Naive B cell (primary cell): ENCODE measurements around the gene IGSF9. TPM values are rescaled to one million over a fixed set of nuclear protein-coding genes. Genes with fewer than 3 reads are reported as not detected.

Source experiments
- ATAC-seq, 2 donors: fragments of 150-1000 bp; cut with Tn5 transposase; 2 replicates each; pipeline ENCODE4 v1.10.0; 2021; ENCODE audit warnings: low read depth in 2 of 2, mild to moderate bottlenecking in 2 of 2, moderate library complexity in 2 of 2
- DNase-seq: peaks from one replicate; pipeline ENCODE4 v3.0.0; 2022
- H3K27ac Mint-ChIP-seq, 6 donors: one replicate each; pipeline ENCODE4 v1.8.0; 2020 to 2022; ENCODE audit warnings: mild to moderate bottlenecking in 6 of 6, mixed read lengths in 6 of 6, moderate library complexity in 5 of 6, inconsistent platforms in 2 of 6
- H3K27me3 Mint-ChIP-seq, 3 donors: one replicate each; pipeline ENCODE4 v1.8.0; 2021 to 2022; ENCODE audit warnings: mixed read lengths in 3 of 3, mild to moderate bottlenecking in 1 of 3
- H3K36me3 Mint-ChIP-seq, 2 donors: one replicate each; pipeline ENCODE4 v1.8.0; 2020 to 2022; ENCODE audit warnings: mixed read lengths in 2 of 2, inconsistent platforms in 1 of 2, mild to moderate bottlenecking in 1 of 2
- H3K4me1 Mint-ChIP-seq, 3 donors: one replicate each; pipeline ENCODE4 v1.8.0; 2020 to 2022; ENCODE audit warnings: mixed read lengths in 3 of 3, inconsistent platforms in 1 of 3, mild to moderate bottlenecking in 1 of 3, moderate library complexity in 1 of 3
- H3K4me3 Mint-ChIP-seq, 8 donors: one replicate each; pipeline ENCODE4 v1.8.0; 2020 to 2022; ENCODE audit warnings: mild to moderate bottlenecking in 8 of 8, mixed read lengths in 8 of 8, moderate library complexity in 8 of 8, inconsistent platforms in 2 of 8
- H3K9me3 Mint-ChIP-seq, 7 donors: one replicate each; pipeline ENCODE4 v1.8.0; 2020 to 2022; ENCODE audit warnings: mixed read lengths in 7 of 7, mild to moderate bottlenecking in 5 of 7, inconsistent platforms in 2 of 7, moderate library complexity in 1 of 7
- polyA plus RNA-seq, 6 donors: library from polyadenylated mRNA; unstranded; fragments of 300-500 nt; fragmentation: Illumina TruSeq; gene quantifications; one replicate each; pipeline ENCODE4 v1.2.3, GENCODE V29; 2021; ENCODE audit warnings: low read depth in 6 of 6

IGSF9 gene
- polyA plus RNA-seq, 6 donors from 2014 or later, result 0.16 to 0.97 (median 0.41) TPM; not detected in 2

- no peaks in the 10 kb centered on the region for H3K4me1 Mint-ChIP-seq
- H3K36me3 Mint-ChIP-seq, result no peaks in the 10 kb centered on the region
- H3K27ac Mint-ChIP-seq, result no peak overlapping the region
- DNase-seq (no peak), ATAC-seq (no peak)
- peaks cover 23 to 39% (median 29%) of the 10 kb centered on the region in 3 donors for H3K27me3 Mint-ChIP-seq
- H3K9me3 Mint-ChIP-seq, result no peaks in the 10 kb centered on the region
- H3K4me3 Mint-ChIP-seq, result no peak overlapping the region
These were observed 23.5 kb upstream of the IGSF9 start for GRCh38 chr1:159968901-159969300.

- no peak overlapping the region for H3K27ac Mint-ChIP-seq
- H3K36me3 Mint-ChIP-seq, result no peaks in the 10 kb centered on the region
- ATAC-seq, result no peak
- H3K4me3 Mint-ChIP-seq, result no peak overlapping the region
- H3K9me3 Mint-ChIP-seq, result no peaks in the 10 kb centered on the region
- no peaks in the 10 kb centered on the region for H3K4me1 Mint-ChIP-seq
- no peak for DNase-seq
- peaks cover 22 to 40% (median 33%) of the 10 kb centered on the region in 3 donors for H3K27me3 Mint-ChIP-seq
These were observed 19.9 kb upstream of the IGSF9 start for GRCh38 chr1:159965263-159965662.

DNA sequence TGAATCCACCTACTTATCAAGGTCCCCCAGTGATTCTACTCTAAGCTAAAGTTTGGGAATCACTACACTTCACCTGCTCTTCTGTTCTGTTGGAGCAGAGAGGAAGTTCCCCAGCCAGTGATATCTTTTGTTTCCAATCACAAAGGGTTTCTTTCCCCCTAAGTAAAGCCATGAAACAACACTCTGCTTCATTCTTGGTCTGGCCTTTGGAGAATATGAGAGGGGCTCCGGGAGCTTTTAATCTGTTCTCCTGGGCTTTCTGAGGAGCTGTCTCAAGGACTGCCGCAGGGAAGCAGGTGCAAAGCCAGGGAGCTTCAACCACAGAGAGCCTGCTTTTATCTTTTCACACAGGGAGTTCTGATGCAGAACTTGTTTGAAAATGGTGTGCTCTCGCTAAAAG lies 18.7 kb upstream of the IGSF9 start:
- H3K4me1 Mint-ChIP-seq, result no peaks in the 10 kb centered on the region
- no peaks in the 10 kb centered on the region for H3K9me3 Mint-ChIP-seq
- ATAC-seq (no peak), DNase-seq (no peak)
- no peak overlapping the region for H3K4me3 Mint-ChIP-seq
- H3K27ac Mint-ChIP-seq, result no peak overlapping the region
- no peaks in the 10 kb centered on the region for H3K36me3 Mint-ChIP-seq
- peaks cover 29 to 44% (median 39%) of the 10 kb centered on the region in 3 donors for H3K27me3 Mint-ChIP-seq

- Mint-ChIP-seq H3K27ac (peak overlapping the region in 2 of 6 donors; percentile 32 to 65), H3K4me1 (no peaks in the 10 kb centered on the region), H3K27me3 (peaks cover 20 to 34% (median 31%) of the 10 kb centered on the region in 3 donors), H3K4me3 (no peak overlapping the region), H3K36me3 (no peaks in the 10 kb centered on the region), H3K9me3 (no peaks in the 10 kb centered on the region)
- DNase-seq (no peak), ATAC-seq (no peak)
These were observed 16.8 kb upstream of the IGSF9 start for GRCh38 chr1:159962176-159962575.

DNA sequence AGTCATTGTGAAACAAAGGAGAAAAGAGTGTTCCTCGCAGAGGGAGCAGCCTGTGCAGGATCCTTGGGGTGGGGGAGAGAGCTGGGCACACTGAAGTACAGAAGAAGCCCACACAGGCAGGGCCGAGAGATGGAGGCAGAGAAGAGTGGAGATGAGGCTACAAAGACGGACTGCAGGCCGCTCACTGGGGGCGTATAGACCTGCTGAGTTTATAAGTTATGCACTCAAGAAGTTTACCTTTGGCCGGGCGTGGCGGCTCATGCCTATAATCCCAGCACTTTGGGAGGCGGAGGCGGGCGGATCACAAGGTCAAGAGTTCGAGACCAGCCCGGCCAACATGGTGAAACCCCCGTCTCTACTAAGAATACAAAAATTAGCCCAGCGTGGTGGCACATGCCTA lies 16.2 kb upstream of the IGSF9 start:
- H3K9me3 Mint-ChIP-seq, result no peaks in the 10 kb centered on the region
- H3K36me3 Mint-ChIP-seq, result no peaks in the 10 kb centered on the region
- H3K4me3 Mint-ChIP-seq, result no peak overlapping the region
- peaks cover 22 to 34% (median 32%) of the 10 kb centered on the region in 3 donors for H3K27me3 Mint-ChIP-seq
- no peak for ATAC-seq
- DNase-seq, result no peak
- H3K4me1 Mint-ChIP-seq, result no peaks in the 10 kb centered on the region
- no peak overlapping the region for H3K27ac Mint-ChIP-seq

DNA sequence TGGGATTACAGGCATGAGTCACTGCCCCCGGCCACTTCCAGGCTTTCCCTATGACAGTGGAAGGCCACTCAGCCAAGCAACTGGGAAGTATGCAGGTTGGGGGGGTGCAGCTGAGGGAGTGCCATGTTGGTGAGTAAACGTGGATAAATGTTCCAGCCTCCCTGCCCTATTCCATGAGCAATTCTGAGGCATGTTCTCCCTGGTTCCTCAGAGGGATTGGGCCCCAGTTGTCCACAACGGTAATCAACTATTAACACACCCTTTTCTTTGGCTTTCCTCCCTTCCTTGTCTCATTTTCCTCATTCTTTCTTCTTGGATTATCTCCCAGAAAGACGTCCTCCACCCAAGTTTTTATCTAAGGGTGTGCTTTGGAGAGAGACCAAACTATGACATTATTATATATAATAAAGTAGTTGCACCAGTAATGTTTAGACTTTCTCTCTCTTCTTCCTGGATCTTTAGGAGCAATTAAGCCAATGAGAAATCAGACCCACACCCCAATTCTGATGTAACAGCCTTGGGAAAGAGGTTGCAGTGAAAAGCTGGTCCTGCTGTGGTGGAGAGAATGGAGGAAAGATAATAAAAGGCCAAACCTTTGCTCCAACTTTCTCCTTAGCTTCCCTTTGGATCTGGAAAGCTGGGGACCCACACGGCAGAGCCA lies 15.4 kb upstream of the IGSF9 start:
- Mint-ChIP-seq H3K9me3 (no peaks in the 10 kb centered on the region), H3K27ac (peak overlapping the region in 1 of 6 donors; percentile 42), H3K4me1 (no peaks in the 10 kb centered on the region), H3K4me3 (no peak overlapping the region), H3K36me3 (no peaks in the 10 kb centered on the region), H3K27me3 (peaks cover 28 to 39% (median 30%) of the 10 kb centered on the region in 3 donors)
- no peak for DNase-seq
- no peak for ATAC-seq

DNA sequence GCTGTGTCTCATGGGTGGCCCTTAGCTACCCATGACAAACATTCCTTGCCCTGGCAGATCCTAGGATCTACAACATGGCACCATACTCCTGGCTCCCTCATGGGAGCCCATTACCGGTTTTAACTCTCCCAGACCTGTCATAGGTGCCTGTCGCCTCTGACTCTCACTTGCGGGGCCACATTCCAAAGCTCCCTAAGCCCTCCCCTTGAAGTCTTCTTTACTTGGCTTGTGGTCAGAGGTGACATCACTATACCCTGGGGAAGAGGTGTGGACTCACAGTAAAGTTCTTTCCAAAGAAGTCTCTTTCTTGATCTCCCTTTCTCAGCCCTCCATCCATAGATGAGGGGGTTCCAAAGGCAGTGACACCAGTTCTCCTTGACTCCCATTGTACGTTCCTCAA lies 14.0 kb upstream of the IGSF9 start:
- Mint-ChIP-seq H3K27ac (peak overlapping the region in 1 of 6 donors; percentile 24), H3K27me3 (peaks cover 29 to 44% (median 37%) of the 10 kb centered on the region in 3 donors), H3K4me1 (no peaks in the 10 kb centered on the region), H3K4me3 (no peak overlapping the region), H3K36me3 (no peaks in the 10 kb centered on the region), H3K9me3 (no peaks in the 10 kb centered on the region)
- ATAC-seq (no peak), DNase-seq (no peak)

GRCh38 chr1:159958719-159959380 lies 13.4 kb upstream of the IGSF9 start:
- Mint-ChIP-seq H3K27me3 (peaks cover 33 to 50% (median 43%) of the 10 kb centered on the region in 3 donors), H3K4me1 (no peaks in the 10 kb centered on the region), H3K27ac (peak overlapping the region in 1 of 6 donors; percentile 71), H3K4me3 (no peak overlapping the region), H3K9me3 (no peaks in the 10 kb centered on the region), H3K36me3 (no peaks in the 10 kb centered on the region)
- ATAC-seq (no peak), DNase-seq (no peak)

GRCh38 chr1:159957824-159958268 lies 12.4 kb upstream of the IGSF9 start:
- Mint-ChIP-seq H3K4me3 (no peak overlapping the region), H3K27me3 (peaks cover 37 to 58% (median 52%) of the 10 kb centered on the region in 3 donors), H3K9me3 (no peaks in the 10 kb centered on the region), H3K27ac (peak overlapping the region in 1 of 6 donors; percentile 59), H3K36me3 (no peaks in the 10 kb centered on the region), H3K4me1 (no peaks in the 10 kb centered on the region)
- ATAC-seq (no peak), DNase-seq (no peak)

DNA sequence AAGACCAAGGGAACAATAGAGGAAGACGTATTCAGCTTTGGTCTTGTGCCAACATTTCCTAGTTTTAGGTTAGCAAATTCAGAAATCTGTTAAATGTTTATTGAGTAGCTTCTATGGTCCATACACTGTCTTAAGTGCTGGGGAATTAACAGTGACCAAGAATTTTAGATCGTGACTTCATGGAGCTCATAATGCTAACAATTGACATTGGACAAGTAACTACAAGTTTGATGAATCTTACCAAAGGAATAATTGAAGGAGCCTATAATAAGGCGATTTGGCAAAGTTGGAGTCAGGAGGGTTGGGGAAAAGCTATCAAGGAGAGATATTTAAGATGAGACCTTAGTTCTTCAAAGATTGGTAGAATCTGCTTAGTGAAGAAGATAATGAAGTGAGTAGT lies 10.0 kb upstream of the IGSF9 start:
- ATAC-seq, result no peak
- Mint-ChIP-seq H3K4me1 (no peaks in the 10 kb centered on the region), H3K27me3 (peaks cover 32 to 74% (median 62%) of the 10 kb centered on the region in 3 donors), H3K27ac (peak overlapping the region in 1 of 6 donors; percentile 25), H3K4me3 (no peak overlapping the region), H3K36me3 (no peaks in the 10 kb centered on the region), H3K9me3 (peaks cover 0 to 1% (median 0%) of the 10 kb centered on the region in 7 donors)
- no peak for DNase-seq

DNA sequence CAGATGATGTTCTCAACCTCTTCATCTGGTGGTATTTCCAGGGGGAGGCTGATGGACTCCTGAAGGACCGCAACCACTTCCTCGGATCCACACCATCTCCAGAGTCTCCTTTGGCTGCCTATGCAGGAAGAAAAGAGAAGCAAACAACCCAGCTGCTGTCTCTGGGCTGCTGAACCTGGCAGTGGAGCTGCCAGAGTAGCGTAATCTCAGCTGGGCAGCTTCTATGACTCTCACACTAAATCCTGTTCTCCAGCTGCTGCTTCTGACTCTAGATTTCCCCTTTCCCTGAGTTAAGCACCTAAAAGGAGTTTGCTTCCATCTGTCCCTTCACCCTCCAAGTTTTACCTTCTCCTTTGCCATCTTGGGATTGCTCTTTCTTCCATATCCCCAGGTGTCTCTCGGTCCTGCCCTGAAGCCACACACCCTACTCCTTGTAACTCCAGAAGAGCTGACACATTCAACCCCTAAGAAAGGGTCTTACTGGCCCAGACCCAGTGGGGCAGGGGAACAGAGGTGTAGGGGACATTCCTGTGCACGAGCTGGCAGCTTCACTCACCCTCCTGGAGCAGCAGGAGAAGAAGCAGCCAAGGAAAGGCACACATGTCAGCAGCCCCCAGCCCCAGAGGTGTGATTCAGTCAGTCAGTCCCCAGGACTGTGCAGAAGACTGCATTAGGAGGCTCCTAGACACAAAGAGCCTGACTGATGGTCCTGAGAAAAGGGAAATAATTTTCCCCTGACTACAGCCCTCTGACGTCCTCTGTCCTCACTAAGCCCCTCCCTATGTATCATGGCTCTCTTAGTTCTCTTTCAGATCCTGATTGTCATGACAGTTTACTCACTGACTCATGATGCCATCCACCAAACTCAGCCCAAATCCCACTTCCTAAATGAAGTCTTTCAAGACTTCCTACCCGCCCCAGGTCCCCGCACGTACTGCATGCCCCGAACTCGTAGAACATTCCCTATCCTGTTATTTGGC lies 8.4 kb upstream of the IGSF9 start, which contains the start of gene SLAMF9:
TSS of gene SLAMF9 (minus strand) at position 702 of the 980 bp plus-strand sequence. CDS start at position 602, 100 bp downstream.
- Mint-ChIP-seq H3K4me1 (no peaks in the 10 kb centered on the region), H3K27me3 (peaks cover 27 to 73% (median 62%) of the 10 kb centered on the region in 3 donors), H3K9me3 (peaks cover 0 to 1% (median 0%) of the 10 kb centered on the region in 7 donors), H3K36me3 (no peaks in the 10 kb centered on the region), H3K27ac (peak within 1 kb of the TSS in 1 of 6 donors; percentile 62), H3K4me3 (no peak within 1 kb of the TSS)
- ATAC-seq (no peak), DNase-seq (no peak)

DNA sequence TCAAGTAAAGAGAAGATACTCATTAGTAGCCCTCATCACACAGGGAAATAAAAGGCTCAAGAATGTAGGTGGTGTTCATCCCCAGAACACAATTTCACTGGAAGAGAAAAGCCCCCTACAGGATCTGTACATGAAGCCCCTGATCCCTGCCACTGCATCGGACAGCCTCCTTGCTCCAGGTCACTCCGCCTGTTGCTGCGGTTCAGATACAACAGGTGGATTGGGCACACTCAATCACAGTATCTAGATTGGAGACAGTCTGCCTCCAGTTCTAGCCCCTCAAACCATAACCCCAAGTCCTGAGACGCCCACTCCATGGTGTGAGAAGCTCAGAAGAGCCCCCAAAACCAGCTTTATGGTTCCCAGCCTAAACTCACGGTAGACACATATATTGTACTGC lies 7.5 kb upstream of the IGSF9 start:
- no peaks in the 10 kb centered on the region for H3K4me1 Mint-ChIP-seq
- H3K9me3 Mint-ChIP-seq, result peaks cover 0 to 1% (median 0%) of the 10 kb centered on the region in 7 donors
- no peak overlapping the region for H3K4me3 Mint-ChIP-seq
- no peak for ATAC-seq
- H3K36me3 Mint-ChIP-seq, result no peaks in the 10 kb centered on the region
- H3K27me3 Mint-ChIP-seq, result peaks cover 28 to 74% (median 62%) of the 10 kb centered on the region in 3 donors
- H3K27ac Mint-ChIP-seq, result no peak overlapping the region
- no peak for DNase-seq

- Mint-ChIP-seq H3K9me3 (peaks cover 0 to 1% (median 0%) of the 10 kb centered on the region in 7 donors), H3K4me1 (no peaks in the 10 kb centered on the region), H3K27ac (no peak overlapping the region), H3K4me3 (no peak overlapping the region), H3K36me3 (no peaks in the 10 kb centered on the region), H3K27me3 (peaks cover 36 to 73% (median 59%) of the 10 kb centered on the region in 3 donors)
- DNase-seq (no peak), ATAC-seq (no peak)
These were observed 6.1 kb upstream of the IGSF9 start for GRCh38 chr1:159951551-159951950.
